Raji (cell line): Measurements from ENCODE around the gene NFIA.

Source experiments
- POLR2A ChIP-seq: IDR thresholded peaks from 2 replicates; pipeline ENCODE4 v1.6.1; 2011; ENCODE audit warnings: low read depth, low read length, control low read depth; ENCODE audit not compliant: insufficient read depth

Gene NFIA

GRCh38 chr1:61403679-61404596, 321.6 kb downstream of the NFIA start:
- no peak for TF ChIP-seq POLR2A

- TF ChIP-seq POLR2A: no peak
These were observed 322.4 kb downstream of the NFIA start for GRCh38 chr1:61404597-61405376.

- TF ChIP-seq POLR2A: no peak
These were observed 324.1 kb downstream of the NFIA start for GRCh38 chr1:61406467-61406866.

- TF ChIP-seq POLR2A: no peak
These were observed 330.2 kb downstream of the NFIA start for GRCh38 chr1:61412601-61413000.

- TF ChIP-seq POLR2A: no peak
These were observed 336.8 kb downstream of the NFIA start for GRCh38 chr1:61419196-61419595.

- TF ChIP-seq POLR2A: no peak
These were observed 337.3 kb downstream of the NFIA start for GRCh38 chr1:61419657-61420056.

GRCh38 chr1:61420243-61420642, 337.9 kb downstream of the NFIA start:
- no peak for TF ChIP-seq POLR2A

- no peak for TF ChIP-seq POLR2A
These were observed 338.8 kb downstream of the NFIA start for GRCh38 chr1:61420909-61421835.

GRCh38 chr1:61423643-61424042, 341.3 kb downstream of the NFIA start:
- no peak for TF ChIP-seq POLR2A

GRCh38 chr1:61424382-61424781, 342.0 kb downstream of the NFIA start:
- TF ChIP-seq POLR2A: no peak

- TF ChIP-seq POLR2A: no peak
These were observed 342.7 kb downstream of the NFIA start for GRCh38 chr1:61425040-61425439.

GRCh38 chr1:61426254-61426653, 343.9 kb downstream of the NFIA start:
- TF ChIP-seq POLR2A: no peak

- no peak for TF ChIP-seq POLR2A
These were observed 344.5 kb downstream of the NFIA start for GRCh38 chr1:61426885-61427284.

- no peak for TF ChIP-seq POLR2A
These were observed 345.1 kb downstream of the NFIA start for GRCh38 chr1:61427510-61427909.

- TF ChIP-seq POLR2A: no peak
These were observed 345.8 kb downstream of the NFIA start for GRCh38 chr1:61428146-61428545.
